Vagina (tissue), 2 donors: ENCODE results near the gene HEYL.

Experiments
- POLR2A ChIP-seq, 2 donors: fragments of 450-650 bp; IDR thresholded peaks; one replicate each; pipeline ENCODE4 v1.6.1; 2017; ENCODE audit warnings: antibody characterized with exemption in 2 of 2, mild to moderate bottlenecking in 2 of 2, moderate library complexity in 2 of 2
- POLR2AphosphoS5 ChIP-seq, 2 donors: sonication (generic); formaldehyde crosslinking; IDR thresholded peaks; one replicate each; pipeline ENCODE4 v1.9.0; 2017; ENCODE audit warnings: antibody characterized with exemption in 2 of 2, mild to moderate bottlenecking in 2 of 2, low read depth in 1 of 2; ENCODE audit not compliant: insufficient read depth in 1 of 2
- TF ChIP-seq, protein P1 (sequence below), 3 experiments: fragments of 450-650 bp in 2 of 3; fragments of 200-600 bp in 1 of 3; sonication (generic) in 1 of 3; IDR thresholded peaks; one replicate each; pipeline ENCODE4 v1.5.1; 2017 to 2019; ENCODE audit warnings: antibody characterized with exemption in 3 of 3, mild to moderate bottlenecking in 2 of 3, moderate library complexity in 2 of 3

DNA sequence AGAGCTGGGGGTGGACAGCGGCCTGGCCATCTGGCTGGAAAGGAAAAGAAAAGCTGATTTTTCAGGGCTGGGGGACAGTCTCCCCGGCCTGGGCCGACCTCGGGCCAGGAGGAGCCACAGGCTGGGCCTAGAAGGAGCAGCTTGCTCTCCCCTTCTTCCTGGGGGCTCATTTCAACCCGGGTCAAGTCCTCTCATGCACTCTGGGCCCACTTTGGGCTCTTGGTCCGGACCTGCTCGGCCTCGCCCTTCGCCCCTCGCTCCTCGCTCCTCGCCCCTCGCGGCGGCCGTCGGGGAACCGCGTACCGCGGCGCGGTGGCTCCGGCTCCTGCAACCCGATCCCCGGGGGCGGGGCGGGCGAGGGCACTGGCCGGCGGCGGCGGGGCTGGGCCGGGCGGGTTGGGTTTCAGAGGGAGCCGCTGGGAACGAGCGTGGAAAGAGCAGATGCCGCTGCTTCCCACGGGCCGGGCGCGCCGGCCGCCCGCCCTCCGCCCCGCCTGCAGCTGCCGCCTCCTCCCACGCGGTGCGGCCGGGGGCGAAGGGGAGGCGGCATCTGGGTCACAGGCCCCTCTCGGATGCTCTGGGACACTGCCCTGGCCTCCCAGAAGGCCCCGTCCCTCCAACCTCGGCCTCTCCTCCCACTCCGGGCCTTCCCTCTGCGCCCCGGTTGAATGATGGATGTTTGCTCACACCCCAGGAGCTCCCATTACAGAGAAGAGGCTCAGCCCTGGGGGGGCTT, 6.6 kb downstream of the HEYL start:
- TF ChIP-seq POLR2AphosphoS5 (IDR thresholded peaks at IDR 0.05; ENCODE audit: insufficient read depth in 1 of 2, low read depth in 1 of 2) (no peak), POLR2A (IDR thresholded peaks at IDR 0.05) (no peak)
- TF ChIP-seq, protein P1, sequence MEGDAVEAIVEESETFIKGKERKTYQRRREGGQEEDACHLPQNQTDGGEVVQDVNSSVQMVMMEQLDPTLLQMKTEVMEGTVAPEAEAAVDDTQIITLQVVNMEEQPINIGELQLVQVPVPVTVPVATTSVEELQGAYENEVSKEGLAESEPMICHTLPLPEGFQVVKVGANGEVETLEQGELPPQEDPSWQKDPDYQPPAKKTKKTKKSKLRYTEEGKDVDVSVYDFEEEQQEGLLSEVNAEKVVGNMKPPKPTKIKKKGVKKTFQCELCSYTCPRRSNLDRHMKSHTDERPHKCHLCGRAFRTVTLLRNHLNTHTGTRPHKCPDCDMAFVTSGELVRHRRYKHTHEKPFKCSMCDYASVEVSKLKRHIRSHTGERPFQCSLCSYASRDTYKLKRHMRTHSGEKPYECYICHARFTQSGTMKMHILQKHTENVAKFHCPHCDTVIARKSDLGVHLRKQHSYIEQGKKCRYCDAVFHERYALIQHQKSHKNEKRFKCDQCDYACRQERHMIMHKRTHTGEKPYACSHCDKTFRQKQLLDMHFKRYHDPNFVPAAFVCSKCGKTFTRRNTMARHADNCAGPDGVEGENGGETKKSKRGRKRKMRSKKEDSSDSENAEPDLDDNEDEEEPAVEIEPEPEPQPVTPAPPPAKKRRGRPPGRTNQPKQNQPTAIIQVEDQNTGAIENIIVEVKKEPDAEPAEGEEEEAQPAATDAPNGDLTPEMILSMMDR (IDR thresholded peaks at IDR 0.05): no peak
